ENCODE results near the gene APOBEC2.

APOBEC2 gene

GRCh38 chr6:41039060-41039998 is 13.7 kb upstream of the APOBEC2 start, which contains the start of gene UNC5CL:
Gene UNC5CL, minus strand, starts transcription at chr6:41039221. Its CDS starts 4,147 bp downstream, at chr6:41035074.
- no peak for DNase-seq

GRCh38 chr6:41040101-41040939 is 12.7 kb upstream of the APOBEC2 start:
- DNase-seq: no peak

- no peak for DNase-seq
Measured at GRCh38 chr6:41040940-41041536, 12.0 kb upstream of the APOBEC2 start.

DNA sequence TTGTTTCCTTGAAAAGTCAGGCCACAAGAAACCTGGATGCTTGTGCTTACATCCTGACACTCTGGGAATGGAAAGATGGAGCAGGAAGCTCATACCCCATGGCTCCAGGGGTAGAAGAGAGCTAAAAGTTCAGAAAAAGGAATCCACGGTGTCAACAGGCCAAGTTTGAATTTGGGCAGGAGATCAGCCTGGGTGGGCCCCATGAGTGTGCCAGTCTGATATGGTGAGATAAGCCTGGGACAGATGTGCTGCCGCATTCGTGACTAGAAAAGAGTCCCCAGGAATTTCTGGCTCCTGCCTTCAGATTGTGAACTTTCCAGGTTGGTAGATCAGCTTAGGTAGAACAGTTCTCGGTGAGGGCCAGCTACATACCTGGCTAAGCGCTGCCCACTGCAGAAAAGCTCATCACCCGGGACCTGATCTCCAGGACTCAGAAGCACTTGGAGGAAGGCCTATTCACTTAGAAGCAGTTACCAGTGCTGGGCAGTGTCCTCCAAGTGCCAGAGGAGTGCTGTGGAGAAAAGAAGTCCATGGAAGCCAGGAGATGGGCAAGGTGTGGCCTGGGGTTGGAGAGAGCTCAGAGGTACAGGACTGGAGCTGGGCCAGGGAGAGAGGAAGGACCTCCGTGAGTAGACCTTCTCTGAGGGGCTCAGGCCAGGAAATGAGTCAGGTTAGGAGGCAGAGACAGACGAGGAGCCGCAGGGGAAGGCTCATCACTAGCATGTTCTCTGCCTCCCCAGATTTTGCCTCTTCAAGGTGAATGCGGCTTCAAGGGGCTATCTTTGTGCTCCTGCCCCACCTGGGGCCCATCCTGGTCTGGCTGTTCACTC is 10.6 kb upstream of the APOBEC2 start, which contains the start of gene TSPO2:
TSPO2 (plus strand) TSS at position 242 of the 830 bp plus-strand sequence; CDS start at position 761, 519 bp downstream.
- DNase-seq: no peak

DNA sequence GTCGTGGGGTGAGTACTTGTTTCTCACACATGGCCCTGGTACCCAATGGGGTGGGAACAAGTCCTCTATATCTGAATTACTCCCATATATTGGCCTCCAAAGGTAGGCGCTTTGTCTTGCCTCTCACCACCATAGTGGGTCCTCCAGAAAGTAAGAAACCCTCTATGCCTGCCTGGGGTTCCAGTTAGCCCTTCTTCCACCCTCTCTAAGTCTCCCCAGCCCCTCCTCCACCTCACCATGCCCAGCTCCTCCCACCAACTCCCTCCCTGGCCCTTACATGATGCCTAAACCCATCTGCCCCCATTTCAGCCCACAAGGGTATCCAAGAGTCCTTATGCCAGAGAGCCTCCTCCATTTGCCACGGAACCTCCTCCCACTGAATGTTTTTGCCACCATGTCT is 9.9 kb upstream of the APOBEC2 start:
- no peak for DNase-seq

- no peak for DNase-seq
Measured at GRCh38 chr6:41045664-41046063, 7.3 kb upstream of the APOBEC2 start.

DNA sequence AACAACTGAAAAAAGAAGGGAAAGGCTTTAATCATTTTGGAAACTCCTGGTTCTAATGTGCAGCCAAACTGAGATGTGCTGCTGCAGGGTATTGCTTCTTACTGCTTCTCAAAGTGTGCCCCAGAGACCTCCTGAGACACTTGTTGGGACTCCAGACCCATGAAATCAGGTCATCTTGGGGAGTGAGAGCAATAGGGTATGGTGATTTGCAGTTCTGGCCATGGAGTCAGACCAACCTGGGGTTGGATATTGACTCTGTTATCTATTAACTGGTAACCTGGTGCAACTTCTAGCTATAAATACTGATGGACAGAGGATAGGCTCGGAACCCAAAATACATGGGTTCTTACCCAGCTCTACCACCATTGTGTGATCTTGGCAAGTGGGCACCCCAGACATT is 6.9 kb upstream of the APOBEC2 start:
- no peak for DNase-seq

- DNase-seq: no peak
Measured at GRCh38 chr6:41047306-41047705, 5.7 kb upstream of the APOBEC2 start.

DNA sequence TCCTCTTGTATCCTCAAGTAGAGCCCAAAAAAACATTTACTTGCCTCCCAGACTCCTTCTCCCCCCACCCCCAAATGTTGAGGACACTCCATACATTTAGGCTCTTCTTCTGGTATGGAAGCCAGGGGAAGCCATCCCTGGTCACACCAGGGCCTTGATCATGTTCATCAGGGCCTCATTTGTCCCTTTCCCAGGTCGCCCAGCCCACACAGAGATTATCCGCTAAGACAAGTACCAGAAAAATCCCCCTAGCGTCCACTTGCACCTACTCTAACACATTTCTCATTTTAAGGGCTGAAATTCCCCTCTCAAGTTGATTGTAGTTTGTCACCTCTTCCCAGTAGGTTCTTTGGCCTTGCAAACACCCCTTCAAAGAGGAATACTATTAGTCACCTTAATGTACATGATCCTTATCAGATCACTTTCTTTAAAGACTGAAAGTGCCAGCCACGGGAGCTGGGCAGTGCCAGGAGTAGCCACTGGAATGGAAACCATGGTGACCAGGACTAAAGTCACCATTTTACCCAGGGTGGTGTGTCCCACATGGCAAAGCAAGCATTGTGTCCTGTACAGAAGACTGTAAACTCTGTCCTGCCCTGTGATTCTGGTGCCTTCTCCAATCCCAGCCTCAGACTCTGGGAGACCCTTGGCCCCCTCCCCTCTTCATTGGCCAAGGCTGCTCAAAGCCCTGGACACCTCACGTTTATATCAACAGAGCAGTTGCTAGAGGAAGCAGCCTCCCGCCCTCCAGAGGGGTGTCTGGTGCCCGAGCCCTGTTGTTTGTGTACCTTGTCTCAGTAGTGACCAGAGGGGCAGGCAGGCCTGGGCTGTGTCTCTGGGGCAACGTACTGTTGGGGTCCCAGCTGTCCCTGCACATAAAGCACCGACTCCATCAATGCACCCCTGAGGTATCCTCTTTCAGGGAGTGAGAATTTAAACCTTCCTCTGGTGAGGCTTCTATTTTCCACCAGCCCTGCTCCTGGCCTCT is 5.0 kb upstream of the APOBEC2 start:
- DNase-seq: no peak

DNA sequence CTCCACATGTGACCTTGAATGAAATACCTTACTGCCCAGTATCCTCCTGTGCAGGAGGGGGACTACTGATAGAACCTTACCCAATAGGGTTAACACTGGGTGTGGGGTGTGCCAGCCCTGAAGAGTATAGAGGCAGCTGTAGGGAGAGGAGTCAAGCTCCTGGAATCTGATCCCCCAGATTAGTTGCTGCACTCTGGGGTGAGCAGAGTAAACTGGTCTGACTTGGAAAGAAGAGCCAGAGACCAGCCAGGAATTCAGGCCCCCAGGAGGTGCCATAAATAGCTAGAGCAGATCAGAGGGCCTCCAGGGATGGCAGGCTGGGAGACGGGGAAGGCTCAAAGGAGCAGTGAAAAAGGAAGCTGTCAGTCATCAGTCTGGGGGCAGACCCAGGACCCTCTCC is 3.5 kb upstream of the APOBEC2 start:
- no peak for DNase-seq

DNA sequence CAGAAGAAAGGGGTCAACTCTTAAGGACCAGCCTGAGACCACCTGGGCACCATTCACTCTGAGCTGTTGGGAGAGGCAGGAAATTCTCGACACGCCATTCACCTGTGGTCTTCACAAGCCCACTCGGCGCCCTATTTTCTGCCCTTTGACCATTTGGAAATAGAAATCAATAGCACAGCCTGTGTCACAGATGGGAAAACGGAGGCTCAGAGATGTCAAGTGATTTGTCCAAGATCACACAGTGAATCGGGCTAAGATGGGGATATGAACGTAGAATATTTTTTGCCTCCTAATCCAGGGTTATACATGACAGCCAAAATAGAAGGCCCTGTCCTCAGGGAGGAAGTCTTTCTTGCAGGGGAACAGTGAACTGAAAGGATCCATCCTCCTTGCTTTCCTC is 3.0 kb upstream of the APOBEC2 start:
- no peak for DNase-seq

GRCh38 chr6:41050536-41050935 is 2.5 kb upstream of the APOBEC2 start:
- no peak for DNase-seq

- DNase-seq: no peak
Measured at GRCh38 chr6:41051873-41052272, 1.1 kb upstream of the APOBEC2 start.

GRCh38 chr6:41054511-41054910 is 1.5 kb downstream of the APOBEC2 start:
- DNase-seq: no peak

GRCh38 chr6:41055149-41055548 is 2.1 kb downstream of the APOBEC2 start:
- DNase-seq: no peak

DNA sequence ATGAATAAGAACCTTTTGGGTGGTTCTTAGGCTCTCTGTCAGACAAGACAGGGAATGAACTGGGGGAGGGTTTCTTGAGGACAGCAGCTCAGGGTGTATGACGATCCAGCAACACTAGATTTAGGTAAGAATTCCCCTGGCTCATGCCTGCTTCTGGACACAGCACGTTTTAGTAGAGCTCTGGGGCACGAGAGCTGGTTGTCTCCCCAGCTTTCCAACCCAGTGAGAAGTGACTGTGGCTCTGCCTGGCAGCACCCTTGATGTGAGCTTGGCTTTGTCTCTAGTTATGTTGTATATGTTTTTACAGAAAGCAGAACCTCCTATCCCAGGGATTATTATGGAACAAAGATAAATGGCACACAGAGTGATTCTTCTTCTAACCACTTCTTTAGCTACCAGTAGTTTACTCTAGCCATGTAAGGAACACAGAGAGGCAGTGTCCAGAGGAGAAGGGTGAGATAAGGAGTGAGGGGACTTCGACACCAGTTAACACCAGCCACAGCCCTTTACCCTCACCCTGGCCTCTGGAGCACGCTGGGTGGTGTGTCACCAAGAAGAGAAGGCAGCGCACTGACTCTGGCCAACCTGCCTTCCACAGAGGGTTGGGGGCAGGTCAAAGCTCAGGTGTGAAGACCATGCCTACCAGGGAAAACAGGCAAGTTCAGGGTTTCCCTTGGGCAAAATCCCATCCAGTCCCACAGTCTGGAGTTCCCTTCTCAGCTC is 3.9 kb downstream of the APOBEC2 start:
- DNase-seq: no peak

GRCh38 chr6:41058783-41059181 is 5.8 kb downstream of the APOBEC2 start:
- no peak for DNase-seq

DNA sequence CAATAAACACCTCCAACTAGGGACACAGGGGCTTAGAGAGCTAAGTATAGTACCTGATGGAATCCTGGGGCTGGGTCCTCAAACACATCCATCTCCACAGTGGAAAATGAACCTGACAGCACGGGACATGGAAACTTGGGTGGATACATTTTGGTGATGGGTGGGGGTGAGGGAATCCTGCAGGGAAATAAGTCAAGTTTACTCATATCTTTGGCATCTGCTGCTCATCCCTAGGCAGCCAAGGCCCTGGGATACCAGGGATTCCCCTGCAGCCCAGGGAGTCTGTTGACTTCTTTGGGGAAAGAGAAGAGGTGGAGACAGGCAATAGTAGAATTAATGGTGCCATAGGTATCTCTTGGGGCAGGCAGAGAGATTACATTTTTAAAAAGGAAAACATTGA is 6.6 kb downstream of the APOBEC2 start:
- no peak for DNase-seq

GRCh38 chr6:41061196-41061726 is 8.3 kb downstream of the APOBEC2 start:
- no peak for DNase-seq

GRCh38 chr6:41062056-41062455 is 9.1 kb downstream of the APOBEC2 start:
- no peak for DNase-seq

Data from NCI-H2081 treated with DMSO at 0.1 percent for 48 hours (cell line).